Epidermal melanocyte (primary cell): Measurements from ENCODE around the gene KLF6.

Experiments
- DNase-seq: peaks from one replicate; pipeline ENCODE4 v3.0.0; 2011; ENCODE audit warnings: low spot score; ENCODE audit not compliant: insufficient read length

KLF6 gene

GRCh38 chr10:3784510-3785250, at the start of gene KLF6:
Gene KLF6, minus strand, starts transcription at chr10:3785209. Its CDS starts 195 bp downstream, at chr10:3785014.
- no peak for DNase-seq

GRCh38 chr10:3834404-3834803, 49.4 kb upstream of the KLF6 start:
- DNase-seq = no peak

- DNase-seq = no peak
These were observed 48.0 kb upstream of the KLF6 start for GRCh38 chr10:3833046-3833445.

GRCh38 chr10:3832022-3832786, 47.2 kb upstream of the KLF6 start:
- DNase-seq = no peak

GRCh38 chr10:3831608-3832007, 46.6 kb upstream of the KLF6 start:
- DNase-seq = no peak

- DNase-seq = no peak
These were observed 45.9 kb upstream of the KLF6 start for GRCh38 chr10:3830946-3831345.

- no peak for DNase-seq
These were observed 44.4 kb upstream of the KLF6 start for GRCh38 chr10:3829156-3830050.

- DNase-seq = peak; percentile 74
These were observed 43.6 kb upstream of the KLF6 start for GRCh38 chr10:3828404-3829155.

- no peak for DNase-seq
These were observed 42.9 kb upstream of the KLF6 start for GRCh38 chr10:3827768-3828403.

GRCh38 chr10:3827266-3827665, 42.3 kb upstream of the KLF6 start:
- DNase-seq = no peak

- no peak for DNase-seq
These were observed 40.9 kb upstream of the KLF6 start for GRCh38 chr10:3825862-3826351.

- DNase-seq = no peak
These were observed 40.2 kb upstream of the KLF6 start for GRCh38 chr10:3825244-3825643.

GRCh38 chr10:3822541-3823330, 37.7 kb upstream of the KLF6 start:
- DNase-seq = no peak

- no peak for DNase-seq
These were observed 35.2 kb upstream of the KLF6 start for GRCh38 chr10:3820255-3820654.

GRCh38 chr10:3816995-3817394, 32.0 kb upstream of the KLF6 start:
- DNase-seq = no peak

- DNase-seq = no peak
These were observed 29.8 kb upstream of the KLF6 start for GRCh38 chr10:3814838-3815220.

GRCh38 chr10:3813986-3814837, 29.2 kb upstream of the KLF6 start:
- no peak for DNase-seq

GRCh38 chr10:3813267-3813666, 28.3 kb upstream of the KLF6 start:
- no peak for DNase-seq

- DNase-seq = no peak
These were observed 27.1 kb upstream of the KLF6 start for GRCh38 chr10:3812141-3812540.
